Measurements from ENCODE around the gene TOPAZ1. TPM values are rescaled to one million over a fixed set of nuclear protein-coding genes. Genes with fewer than 3 reads are reported as not detected.

The TOPAZ1 gene
- total and polyA plus RNA-seq, 2 of the 13 experiments (the other 11 are each of a cell fraction or from before 2014, with no cell fraction given), result not detected

GRCh38 chr3:44248152-44248551 is 6.5 kb downstream of the TOPAZ1 start:
- CTCF ChIA-PET (ENCODE audit: low intra/inter-chr PET ratio, low total read pairs), result no interaction called here
- 0% methylated on average over 1 of the region's 1 CpG for WGBS (ENCODE audit: low lambda C conversion rate)
- BruUV-seq (replicated peaks), result no TSS peak
- TF ChIP-seq IRF1 (CRISPR knock-in tag; IDR thresholded peaks at IDR 0.05; ENCODE audit: low read depth) (no peak), ISL2 (CRISPR knock-in tag; IDR thresholded peaks at IDR 0.05) (no peak), KDM6A (CRISPR knock-in tag; IDR thresholded peaks at IDR 0.05; ENCODE audit: low read depth) (no peak), BORCS8-MEF2B (CRISPR knock-in tag; IDR thresholded peaks at IDR 0.05) (no peak), ZNF574 (CRISPR knock-in tag; IDR thresholded peaks at IDR 0.05) (no peak), TFDP2 (CRISPR knock-in tag; IDR thresholded peaks at IDR 0.05) (no peak), ADNP (CRISPR knock-in tag; IDR thresholded peaks at IDR 0.05) (no peak), RELA (CRISPR knock-in tag; IDR thresholded peaks at IDR 0.05) (no peak), GMEB2 (CRISPR knock-in tag; IDR thresholded peaks at IDR 0.05; ENCODE audit: low read depth) (no peak), ZNF326 (CRISPR knock-in tag; IDR thresholded peaks at IDR 0.05; ENCODE audit: borderline replicate concordance) (no peak), XRCC5 (optimal IDR thresholded peaks at IDR 0.05; ENCODE audit: low read length) (no peak), ZNF512B (CRISPR knock-in tag; IDR thresholded peaks at IDR 0.05; ENCODE audit: borderline replicate concordance) (no peak), ZNF101 (CRISPR knock-in tag; IDR thresholded peaks at IDR 0.05; ENCODE audit: borderline replicate concordance, low read depth) (no peak), POGK (CRISPR knock-in tag; conservative IDR thresholded peaks at IDR 0.05) (no peak)

More at GRCh38 chr3:44248152-44248551, 6.5 kb downstream of the TOPAZ1 start:
- H3K27me3 ChIP-seq (ENCODE audit: control insufficient read depth in 1 of 2, insufficient read depth in 2 of 2, low read length in 2 of 2), result 0 out of 5 replicates have a peak, but pooled peaks cover 0 to 8% of the 10 kb centered on the region in 2 experiments
- no peak overlapping the region for H3K27ac ChIP-seq (ENCODE audit: extremely low read length, insufficient read depth, low read length)
- H3K4me1 ChIP-seq (ENCODE audit: insufficient read depth, low read length), result no peaks in the 10 kb centered on the region
- H3K9ac ChIP-seq (ENCODE audit: insufficient read depth, low read depth, low read length), result no peak overlapping the region
- H2AFZ ChIP-seq (ENCODE audit: low read length), result no peak overlapping the region
- H4K20me1 ChIP-seq (ENCODE audit: insufficient read depth, low read length), result no peaks in the 10 kb centered on the region
- H3K9me3 ChIP-seq (ENCODE audit: low read length), result peaks cover 26% of the 10 kb centered on the region
- in situ Hi-C loops (cut with HindIII; ENCODE audit: extremely low pct_ligation_motif_present, low pct_unique_long_range_greater_than_20kb) (no loop called here), intact Hi-C loops (cut with micrococcal nuclease; ENCODE audit: unreplicated experiment) (no loop called here)
- H3K4me3 ChIP-seq (replicated peaks in 1 of 3; ENCODE audit: insufficient read depth in 1 of 3, low read depth in 2 of 3, low read length in 3 of 3), result no peak overlapping the region
- H3K4me2 ChIP-seq (ENCODE audit: low read depth, low read length), result no peak overlapping the region
- POLR2A ChIA-PET, result no interaction called here
- no peak for FAIRE-seq
- ATAC-seq, result no peak
- no peaks in the 10 kb centered on the region for H3K79me2 ChIP-seq (ENCODE audit: insufficient read depth, low read length)
- DNase-seq (ENCODE audit: low spot score), result no peak
- H3K36me3 ChIP-seq (replicated peaks in 1 of 2; ENCODE audit: control insufficient read depth in 1 of 2, insufficient read depth in 2 of 2, low read length in 2 of 2), result no peaks in the 10 kb centered on the region

Measured in HepG2 (cell line).